ENCODE measurements around the gene RAG1.
A peak's percentile ranks its signal among the peaks of the same experiment; 100 is the strongest.

RAG1 gene

DNA sequence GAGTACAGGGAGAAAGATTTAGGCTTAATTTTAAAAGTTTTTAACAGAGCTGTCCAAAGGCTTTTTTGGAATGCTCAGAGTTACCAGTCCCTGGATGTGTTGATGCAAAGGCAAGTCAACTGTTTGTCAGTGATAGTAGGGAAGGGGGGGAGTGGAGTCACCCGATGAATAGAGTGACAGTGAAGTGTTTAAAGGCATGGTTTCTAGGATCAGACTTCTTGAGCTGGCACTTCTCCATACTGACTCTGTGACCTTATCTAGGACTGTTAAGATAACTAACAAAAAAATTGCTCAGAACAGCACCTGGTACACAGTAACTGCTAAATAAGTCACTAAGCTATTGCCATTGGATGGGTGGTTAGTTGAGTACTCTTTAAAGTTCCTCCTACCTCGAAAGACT lies 41.6 kb downstream of the RAG1 start:
- 60% methylated on average over 1 of the region's 2 CpGs; no CpG with 5 or more reads in 1 of the 2 experiments for WGBS, 2 experiments (ENCODE audit: insufficient coverage in 2 of 2)
- H3K4me1 ChIP-seq (ENCODE audit: control insufficient read depth, insufficient read depth, low read length, poor library complexity, severe bottlenecking): no peaks in the 10 kb centered on the region
- no peaks in the 10 kb centered on the region for H3K36me3 ChIP-seq (ENCODE audit: control insufficient read depth, insufficient read depth, low read length)
- no peaks in the 10 kb centered on the region for H3K9me3 ChIP-seq (ENCODE audit: control insufficient read depth, low read length)
- no peak overlapping the region for H3K27ac ChIP-seq (ENCODE audit: low read depth, low read length, severe bottlenecking)
- H3K4me3 ChIP-seq (ENCODE audit: extremely low read depth, insufficient read depth, low read length, poor library complexity, severe bottlenecking): no peak overlapping the region

DNA sequence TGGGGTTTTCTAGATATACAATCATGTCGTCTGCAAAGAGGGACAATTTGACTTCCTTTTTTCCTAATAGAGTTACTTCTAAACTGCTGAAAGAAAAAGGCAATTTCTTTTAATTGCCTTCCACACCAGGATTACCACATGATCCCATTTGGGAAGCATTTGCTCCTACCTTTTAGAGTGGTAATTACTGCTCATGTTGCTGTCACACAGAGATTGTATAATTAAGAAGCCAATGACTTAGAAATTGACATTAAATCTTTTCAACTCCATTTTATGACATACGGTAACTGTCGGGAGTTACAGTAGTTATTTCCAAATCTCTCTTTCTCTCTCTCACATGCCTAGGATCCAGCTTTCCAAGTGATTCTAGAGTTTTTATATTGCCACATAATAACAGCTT lies 48.0 kb downstream of the RAG1 start:
- H3K36me3 ChIP-seq (ENCODE audit: control insufficient read depth, insufficient read depth, low read length): no peaks in the 10 kb centered on the region
- no peaks in the 10 kb centered on the region for H3K4me1 ChIP-seq (ENCODE audit: control insufficient read depth, insufficient read depth, low read length, poor library complexity, severe bottlenecking)
- no peak overlapping the region for H3K27ac ChIP-seq (ENCODE audit: low read depth, low read length, severe bottlenecking)
- 80 to 100% methylated on average over 1 to 2 of the region's 3 CpGs for WGBS, 2 experiments (ENCODE audit: insufficient coverage in 2 of 2)
- H3K9me3 ChIP-seq (ENCODE audit: control insufficient read depth, low read length): no peaks in the 10 kb centered on the region
- no peak overlapping the region for H3K4me3 ChIP-seq (ENCODE audit: extremely low read depth, insufficient read depth, low read length, poor library complexity, severe bottlenecking)

- Histone ChIP-seq H3K4me3 (ENCODE audit: extremely low read depth, insufficient read depth, low read length, poor library complexity, severe bottlenecking) (no peak overlapping the region), H3K9me3 (ENCODE audit: control insufficient read depth, low read length) (no peaks in the 10 kb centered on the region), H3K36me3 (ENCODE audit: control insufficient read depth, insufficient read depth, low read length) (no peaks in the 10 kb centered on the region), H3K4me1 (ENCODE audit: control insufficient read depth, insufficient read depth, low read length, poor library complexity, severe bottlenecking) (no peaks in the 10 kb centered on the region), H3K27ac (ENCODE audit: low read depth, low read length, severe bottlenecking) (no peak overlapping the region)
- WGBS, 2 experiments (ENCODE audit: insufficient coverage in 2 of 2): no CpG with 5 or more reads among the region's 6 CpGs
Measured at GRCh38 chr11:36617543-36618362, 49.9 kb downstream of the RAG1 start.

GRCh38 chr11:36618363-36619047 lies 50.7 kb downstream of the RAG1 start:
- Histone ChIP-seq H3K9me3 (ENCODE audit: control insufficient read depth, low read length) (no peaks in the 10 kb centered on the region), H3K36me3 (ENCODE audit: control insufficient read depth, insufficient read depth, low read length) (no peaks in the 10 kb centered on the region), H3K4me1 (ENCODE audit: control insufficient read depth, insufficient read depth, low read length, poor library complexity, severe bottlenecking) (no peaks in the 10 kb centered on the region), H3K27ac (ENCODE audit: low read depth, low read length, severe bottlenecking) (no peak overlapping the region), H3K4me3 (ENCODE audit: extremely low read depth, insufficient read depth, low read length, poor library complexity, severe bottlenecking) (no peak overlapping the region)
- 77 to 95% methylated on average over 2 of the region's 3 CpGs for WGBS, 2 experiments (ENCODE audit: insufficient coverage in 2 of 2)

DNA sequence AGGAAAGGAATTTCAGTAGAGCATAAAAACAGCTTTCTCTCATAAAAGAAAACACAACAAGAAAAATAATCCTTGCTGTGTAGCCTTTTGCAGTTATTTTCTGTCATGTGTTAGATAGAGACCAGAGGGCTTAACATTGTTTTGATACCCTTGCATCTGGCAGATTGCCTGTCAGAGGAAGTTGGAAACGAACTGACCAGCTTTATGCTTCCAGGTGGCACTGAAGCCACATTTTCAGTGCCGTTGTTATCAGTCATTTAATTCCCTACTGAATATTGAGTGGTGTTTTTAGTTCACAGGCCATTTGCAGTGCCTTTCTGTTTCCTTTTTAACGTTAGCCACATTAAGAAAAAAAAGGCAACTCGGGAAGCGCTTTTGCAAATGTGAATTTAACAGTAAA lies 51.7 kb downstream of the RAG1 start:
- Histone ChIP-seq H3K27ac (ENCODE audit: low read depth, low read length, severe bottlenecking) (peak overlapping the region; percentile 3), H3K4me3 (ENCODE audit: extremely low read depth, insufficient read depth, low read length, poor library complexity, severe bottlenecking) (no peak overlapping the region), H3K4me1 (ENCODE audit: control insufficient read depth, insufficient read depth, low read length, poor library complexity, severe bottlenecking) (no peaks in the 10 kb centered on the region), H3K9me3 (ENCODE audit: control insufficient read depth, low read length) (no peaks in the 10 kb centered on the region), H3K36me3 (ENCODE audit: control insufficient read depth, insufficient read depth, low read length) (no peaks in the 10 kb centered on the region)
- 80 to 86% methylated on average over 1 to 2 of the region's 5 CpGs for WGBS, 2 experiments (ENCODE audit: insufficient coverage in 2 of 2)

DNA sequence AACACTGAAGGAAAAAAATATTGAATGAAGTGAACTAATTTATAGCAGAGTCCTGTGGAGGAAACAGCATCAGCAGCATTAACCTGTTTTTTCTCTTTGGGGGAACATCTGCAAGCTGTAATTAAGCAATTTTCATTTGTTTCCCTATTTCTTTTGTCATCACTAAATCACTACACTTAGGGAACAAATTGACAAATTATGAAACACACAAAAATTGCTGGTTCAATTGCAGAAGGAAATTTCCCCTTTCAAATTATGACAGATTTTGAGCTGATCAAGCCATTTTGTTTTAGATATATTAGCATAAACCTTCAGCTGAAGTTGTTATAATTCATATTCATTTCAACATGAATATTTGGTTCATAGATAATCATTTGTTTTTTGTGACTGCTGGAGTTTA lies 52.4 kb downstream of the RAG1 start:
- Histone ChIP-seq H3K27ac (ENCODE audit: low read depth, low read length, severe bottlenecking) (no peak overlapping the region), H3K4me3 (ENCODE audit: extremely low read depth, insufficient read depth, low read length, poor library complexity, severe bottlenecking) (no peak overlapping the region), H3K9me3 (ENCODE audit: control insufficient read depth, low read length) (no peaks in the 10 kb centered on the region), H3K4me1 (ENCODE audit: control insufficient read depth, insufficient read depth, low read length, poor library complexity, severe bottlenecking) (no peaks in the 10 kb centered on the region), H3K36me3 (ENCODE audit: control insufficient read depth, insufficient read depth, low read length) (no peaks in the 10 kb centered on the region)

DNA sequence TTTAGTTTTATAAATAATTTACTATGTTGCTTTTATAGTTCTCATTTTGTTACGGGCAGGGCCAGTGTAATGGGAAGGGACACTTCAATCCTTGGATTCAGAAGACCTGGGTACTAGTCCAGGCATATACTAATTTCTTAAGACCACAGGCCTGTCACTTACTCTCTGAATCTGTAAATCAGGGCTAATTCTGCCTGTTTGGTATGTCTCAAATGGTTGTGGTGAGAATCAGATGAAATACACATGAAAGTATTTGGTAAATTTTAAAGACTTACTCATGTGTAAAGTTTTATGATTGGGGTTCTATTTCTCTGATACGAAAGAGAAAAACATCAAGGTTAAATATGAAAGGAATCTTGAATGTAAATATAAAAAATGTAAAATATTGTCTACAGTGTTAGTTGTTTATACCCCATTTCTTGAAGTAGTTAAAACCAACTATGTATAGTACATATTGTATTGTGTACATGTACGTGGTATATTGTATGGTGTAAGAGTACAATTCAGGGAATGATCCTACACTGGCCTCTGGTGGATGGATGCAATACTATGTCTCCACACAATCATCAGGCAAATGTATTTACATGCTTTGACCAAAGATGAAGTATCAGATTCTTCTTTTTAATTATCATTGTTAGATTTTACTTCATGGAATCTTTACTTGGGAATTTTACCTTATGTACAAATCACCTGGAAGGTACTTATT lies 54.8 kb downstream of the RAG1 start:
- no CpG with 5 or more reads among the region's 3 CpGs for WGBS, 2 experiments (ENCODE audit: insufficient coverage in 2 of 2)

DNA sequence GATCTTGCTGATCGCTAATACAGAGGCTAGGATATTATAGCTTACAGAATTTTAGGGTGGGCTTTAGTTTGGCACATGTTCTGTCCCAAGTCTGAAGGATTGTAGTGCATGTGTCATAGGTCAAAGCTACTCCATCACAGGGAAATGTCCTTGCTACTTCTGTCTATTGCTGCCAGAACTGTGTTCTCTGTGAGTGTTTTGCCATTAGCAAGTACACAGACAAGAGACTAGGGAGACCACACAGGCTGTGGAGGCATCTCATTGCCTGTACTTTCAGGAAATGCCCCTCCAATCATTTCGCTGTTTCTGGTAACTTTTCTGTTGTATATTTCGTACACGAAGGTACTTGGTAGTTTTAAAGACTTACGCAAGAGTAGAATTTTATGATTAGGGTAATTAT lies 55.7 kb downstream of the RAG1 start:
- H3K4me1 ChIP-seq (ENCODE audit: control insufficient read depth, insufficient read depth, low read length, poor library complexity, severe bottlenecking): no peaks in the 10 kb centered on the region
- 100% methylated on average over 1 to 2 of the region's 5 CpGs for WGBS, 2 experiments (ENCODE audit: insufficient coverage in 2 of 2)
- no peak overlapping the region for H3K4me3 ChIP-seq (ENCODE audit: extremely low read depth, insufficient read depth, low read length, poor library complexity, severe bottlenecking)
- no peak overlapping the region for H3K27ac ChIP-seq (ENCODE audit: low read depth, low read length, severe bottlenecking)
- no peaks in the 10 kb centered on the region for H3K36me3 ChIP-seq (ENCODE audit: control insufficient read depth, insufficient read depth, low read length)
- no peaks in the 10 kb centered on the region for H3K9me3 ChIP-seq (ENCODE audit: control insufficient read depth, low read length)

More for the DNA sequence above, 54.8 kb downstream of the RAG1 start:
- no peak overlapping the region for H3K27ac ChIP-seq (ENCODE audit: low read depth, low read length, severe bottlenecking)
- H3K9me3 ChIP-seq (ENCODE audit: control insufficient read depth, low read length): no peaks in the 10 kb centered on the region
- no peaks in the 10 kb centered on the region for H3K4me1 ChIP-seq (ENCODE audit: control insufficient read depth, insufficient read depth, low read length, poor library complexity, severe bottlenecking)
- no peaks in the 10 kb centered on the region for H3K36me3 ChIP-seq (ENCODE audit: control insufficient read depth, insufficient read depth, low read length)
- H3K4me3 ChIP-seq (ENCODE audit: extremely low read depth, insufficient read depth, low read length, poor library complexity, severe bottlenecking): no peak overlapping the region

GRCh38 chr11:36627006-36627405 lies 59.2 kb downstream of the RAG1 start:
- Histone ChIP-seq H3K36me3 (ENCODE audit: control insufficient read depth, insufficient read depth, low read length) (no peaks in the 10 kb centered on the region), H3K9me3 (ENCODE audit: control insufficient read depth, low read length) (no peaks in the 10 kb centered on the region), H3K4me3 (ENCODE audit: extremely low read depth, insufficient read depth, low read length, poor library complexity, severe bottlenecking) (no peak overlapping the region), H3K27ac (ENCODE audit: low read depth, low read length, severe bottlenecking) (no peak overlapping the region), H3K4me1 (ENCODE audit: control insufficient read depth, insufficient read depth, low read length, poor library complexity, severe bottlenecking) (no peaks in the 10 kb centered on the region)
- no CpG with 5 or more reads among the region's 1 CpG for WGBS, 2 experiments (ENCODE audit: insufficient coverage in 2 of 2)

DNA sequence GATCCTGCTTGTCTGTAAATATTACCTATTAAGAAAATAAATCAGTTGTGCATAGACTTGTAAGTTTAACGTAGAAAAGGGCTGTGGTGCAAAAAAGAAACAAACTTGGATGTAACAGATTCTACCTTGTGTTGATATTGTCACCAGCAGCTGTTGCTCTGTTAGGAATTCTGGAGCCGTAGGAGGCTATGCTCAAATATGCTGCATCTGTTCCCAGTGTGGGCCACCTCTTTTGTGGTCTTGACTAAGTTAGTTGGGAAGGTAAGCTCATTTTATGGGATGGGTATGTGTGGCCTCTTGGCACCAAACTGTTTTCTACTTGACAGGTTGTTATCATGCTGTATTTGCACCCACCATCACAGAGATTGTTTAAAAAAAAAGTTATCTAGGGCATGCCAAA lies 59.7 kb downstream of the RAG1 start:
- WGBS, 2 experiments (ENCODE audit: insufficient coverage in 2 of 2): 92 to 94% methylated on average over 2 of the region's 2 CpGs
- H3K9me3 ChIP-seq (ENCODE audit: control insufficient read depth, low read length): no peaks in the 10 kb centered on the region
- H3K27ac ChIP-seq (ENCODE audit: low read depth, low read length, severe bottlenecking): no peak overlapping the region
- no peaks in the 10 kb centered on the region for H3K36me3 ChIP-seq (ENCODE audit: control insufficient read depth, insufficient read depth, low read length)
- H3K4me3 ChIP-seq (ENCODE audit: extremely low read depth, insufficient read depth, low read length, poor library complexity, severe bottlenecking): no peak overlapping the region
- no peaks in the 10 kb centered on the region for H3K4me1 ChIP-seq (ENCODE audit: control insufficient read depth, insufficient read depth, low read length, poor library complexity, severe bottlenecking)
